SKM-1 (cell line): ENCODE measurements around the gene HOXD10.

ENCODE experiments used
- DNase-seq: peaks from one replicate; lab custom pipeline; 2025; ENCODE audit not compliant: unreplicated experiment; lab: John Stamatoyannopoulos, UW

HOXD10 gene

DNA sequence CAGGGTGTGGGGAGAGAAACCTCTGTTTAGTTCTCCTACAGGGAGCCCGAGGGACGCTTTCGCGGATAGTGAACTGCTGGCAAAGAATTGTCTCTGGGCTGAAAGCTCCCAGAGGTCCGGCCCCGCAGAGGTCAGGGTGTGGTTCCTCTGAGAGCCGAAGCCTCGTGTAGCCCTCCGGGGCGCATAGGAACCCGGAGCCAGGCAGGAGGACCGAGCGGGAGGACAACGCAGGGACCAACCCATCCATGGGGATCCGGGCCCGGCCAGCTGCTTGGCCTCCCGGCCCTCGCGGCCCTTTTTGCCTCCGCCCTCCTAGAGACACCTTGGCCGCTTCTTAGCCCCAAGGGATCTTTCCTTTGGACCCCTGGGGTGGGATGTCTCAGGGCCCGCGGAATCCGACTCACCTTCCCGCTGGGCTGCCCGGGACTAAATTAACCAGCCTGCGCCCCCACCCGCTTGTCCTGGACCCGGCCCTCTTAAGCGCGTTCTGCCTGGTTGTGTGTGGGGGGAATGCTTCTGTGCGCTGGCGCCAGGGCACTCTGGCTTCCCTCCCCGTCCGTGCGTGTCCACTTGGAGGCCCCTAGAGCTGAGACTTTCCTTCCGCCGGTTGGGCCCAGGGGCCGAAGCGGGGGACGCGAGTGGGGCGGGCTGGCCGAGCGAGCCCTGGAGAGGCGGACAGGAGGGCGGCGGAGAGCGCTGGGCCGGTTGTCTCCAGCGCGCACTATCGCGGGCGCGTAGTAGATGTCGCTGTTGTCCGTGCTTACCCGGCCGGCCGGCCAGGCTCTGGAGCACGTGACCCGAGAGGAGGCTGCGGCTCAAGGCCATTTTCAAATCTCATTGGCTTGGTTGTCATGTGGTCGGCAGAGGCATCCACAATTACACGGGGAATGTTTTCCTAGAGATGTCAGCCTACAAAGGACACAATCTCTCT is at the start of gene HOXD10:
Gene HOXD10 (plus strand): TSS at position 896 of the 931 bp plus-strand sequence. CDS start 56 bp downstream, outside the sequence.
- DNase-seq, result no peak

DNA sequence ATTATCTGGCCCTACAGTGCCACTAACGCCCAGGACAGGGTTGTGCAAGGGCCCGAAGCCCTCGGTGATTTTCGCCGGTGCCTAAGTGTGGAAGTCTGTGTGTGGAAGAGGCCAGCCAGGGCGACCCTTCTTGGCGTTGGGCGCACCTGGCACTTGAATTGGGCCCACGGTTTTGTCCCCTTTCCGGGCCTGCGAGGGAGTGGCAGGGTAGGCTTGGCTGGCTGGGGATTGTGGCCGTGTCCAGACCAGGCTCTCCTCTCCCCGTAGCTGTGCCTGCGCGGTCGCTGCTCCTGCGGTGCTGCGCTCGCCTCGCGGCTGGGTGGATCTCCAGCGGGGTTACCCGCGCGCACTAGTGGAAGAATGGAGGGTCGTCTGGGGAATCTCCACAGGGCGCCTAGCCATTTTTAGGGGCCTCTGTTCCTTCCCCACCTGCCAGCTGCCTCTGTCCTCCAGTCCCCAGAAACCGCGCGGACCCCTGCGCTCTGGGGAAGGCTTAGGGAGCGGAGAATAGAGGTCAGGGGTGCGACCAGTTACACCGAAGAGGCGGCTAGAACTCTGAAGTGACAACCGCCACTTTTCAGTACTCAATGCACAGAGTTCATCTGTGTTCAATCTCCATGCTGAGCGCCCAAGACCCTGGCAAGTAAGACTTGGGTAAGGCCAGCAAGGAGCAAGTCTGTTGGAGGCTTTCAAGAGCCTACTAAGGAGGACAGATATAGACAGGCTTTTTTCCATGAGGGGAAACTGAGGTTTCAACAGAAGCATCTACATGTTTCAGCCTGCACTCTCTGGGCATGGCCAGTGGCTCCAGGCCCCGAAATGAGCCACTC is 48.8 kb upstream of the HOXD10 start:
- DNase-seq, result no peak

DNA sequence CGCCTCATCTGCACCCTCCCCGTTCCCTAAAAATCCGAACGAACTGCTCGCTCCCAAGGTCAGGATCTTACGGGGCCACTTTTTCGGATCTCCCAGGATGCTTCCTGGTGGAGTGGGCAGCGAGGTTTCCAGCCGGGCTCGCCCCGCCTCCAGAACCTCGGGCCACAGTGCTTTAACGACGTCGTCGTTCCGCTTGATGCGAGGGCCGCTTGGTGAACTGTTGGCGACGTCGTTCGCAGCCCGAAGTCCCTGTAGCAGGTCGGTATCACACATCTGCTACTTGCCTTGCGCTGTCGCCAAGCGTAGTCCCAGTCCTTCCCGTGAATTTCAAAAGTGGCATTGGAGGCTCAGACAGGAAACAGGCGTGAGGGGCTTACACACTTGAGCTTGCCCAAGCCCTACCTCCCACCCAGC is 48.2 kb upstream of the HOXD10 start:
- no peak for DNase-seq

DNA sequence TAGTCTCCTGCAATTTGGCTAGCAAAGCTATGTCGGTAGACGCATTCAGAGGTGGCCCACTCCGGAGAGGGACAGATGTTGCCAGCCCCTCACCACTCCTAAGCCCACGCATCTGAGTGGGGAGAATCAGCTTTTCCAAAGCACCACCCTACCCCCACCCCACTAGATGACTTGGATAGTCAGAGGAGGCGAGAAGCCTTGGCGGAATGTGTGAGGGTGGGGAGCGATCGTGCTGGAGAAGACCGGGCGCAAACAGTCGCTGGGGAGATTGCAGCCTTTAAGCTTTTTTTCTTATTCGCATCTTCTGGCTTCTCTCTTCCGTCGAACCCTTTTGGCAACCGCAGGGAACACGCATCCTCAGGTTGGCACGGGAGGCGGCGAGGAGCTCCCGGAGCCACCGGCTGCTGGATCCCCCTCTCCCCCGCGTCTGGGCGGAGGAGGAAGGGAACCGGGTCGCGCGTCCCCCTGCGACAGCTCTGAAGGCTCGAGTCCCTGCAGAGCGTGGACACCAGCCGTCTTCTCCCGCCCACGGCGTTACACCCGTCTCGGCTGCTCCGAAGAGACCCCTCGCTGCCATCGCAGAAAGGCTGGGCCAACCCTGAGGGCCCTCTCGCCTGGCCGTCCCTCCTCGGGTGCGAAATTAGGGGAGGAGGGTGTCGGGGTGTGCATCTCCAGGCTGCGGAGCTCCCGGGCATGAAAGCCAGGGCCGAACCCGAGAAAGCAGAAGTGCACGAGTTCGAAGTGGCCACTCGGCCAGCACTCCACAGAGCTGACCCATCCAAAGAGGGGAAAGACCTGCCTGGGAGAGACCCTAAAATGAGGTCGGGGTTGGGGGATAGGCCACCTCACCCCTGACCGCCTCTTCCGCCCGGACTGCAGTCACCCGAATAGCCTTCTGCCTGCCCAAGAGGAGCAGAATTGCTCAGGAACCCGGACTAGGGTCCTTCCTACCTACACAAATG is 45.0 kb upstream of the HOXD10 start:
- no peak for DNase-seq

DNA sequence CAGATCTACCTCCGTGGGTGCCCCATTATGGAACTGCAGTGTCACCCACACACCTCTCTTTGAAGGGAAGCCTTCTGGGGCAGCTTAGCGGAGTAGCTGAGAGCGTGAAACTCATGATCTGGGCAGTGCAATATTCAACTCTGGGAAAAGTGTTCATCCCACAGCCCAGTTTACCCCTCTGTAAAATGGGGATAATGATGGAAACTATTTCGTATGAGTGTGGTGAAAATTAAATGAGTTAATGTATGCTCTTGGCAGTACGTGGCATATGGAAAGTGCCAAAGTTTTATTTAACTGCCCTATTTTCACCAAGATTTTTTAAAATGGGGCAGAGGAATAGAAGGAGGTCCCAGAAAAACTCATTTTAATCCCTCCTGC is 44.3 kb upstream of the HOXD10 start:
- DNase-seq, result no peak

DNA sequence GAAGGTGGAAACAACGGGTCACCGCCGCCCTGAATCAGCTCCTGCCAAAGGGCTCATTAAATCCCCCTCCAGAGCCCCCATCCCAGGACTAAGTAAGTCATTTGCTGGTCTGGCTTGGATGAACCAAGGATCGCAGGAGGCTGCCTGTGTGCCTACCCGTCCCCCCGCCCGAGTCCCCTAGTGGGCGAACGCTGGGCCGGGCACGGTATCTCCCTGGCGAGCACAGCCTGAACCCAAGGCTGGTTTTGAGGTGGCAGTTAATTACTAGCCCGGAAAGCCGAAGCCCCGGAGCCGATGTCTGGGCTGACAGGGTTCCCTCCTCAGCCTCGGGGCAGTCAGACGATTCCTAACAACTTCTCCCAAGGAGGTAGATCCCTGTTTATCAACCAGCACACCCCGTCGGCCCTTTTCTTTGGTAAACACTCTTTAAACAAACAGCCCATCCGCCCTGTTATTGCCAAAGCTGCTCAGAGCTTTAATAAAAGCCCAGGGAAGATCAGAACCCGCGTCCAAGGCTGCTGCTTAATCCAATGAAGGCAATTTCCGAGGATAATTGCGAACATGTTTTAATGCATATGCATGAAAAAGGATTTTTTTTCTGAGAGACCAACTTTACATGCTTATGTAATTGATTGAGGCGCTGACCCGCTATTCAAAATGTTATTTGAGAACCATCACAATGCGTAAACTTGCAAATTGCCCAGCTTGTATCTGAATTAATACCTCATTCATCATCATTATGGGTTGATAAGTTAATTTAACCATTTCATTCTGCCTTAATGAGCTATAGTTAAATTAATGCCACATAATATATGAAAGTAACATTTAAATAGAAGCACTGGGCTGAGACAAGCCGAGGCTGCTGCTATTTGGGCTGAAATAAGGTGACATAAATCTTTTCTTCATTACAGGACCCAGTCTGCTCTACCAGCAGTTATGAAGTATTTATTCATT is 43.4 kb upstream of the HOXD10 start:
- DNase-seq, result no peak

DNA sequence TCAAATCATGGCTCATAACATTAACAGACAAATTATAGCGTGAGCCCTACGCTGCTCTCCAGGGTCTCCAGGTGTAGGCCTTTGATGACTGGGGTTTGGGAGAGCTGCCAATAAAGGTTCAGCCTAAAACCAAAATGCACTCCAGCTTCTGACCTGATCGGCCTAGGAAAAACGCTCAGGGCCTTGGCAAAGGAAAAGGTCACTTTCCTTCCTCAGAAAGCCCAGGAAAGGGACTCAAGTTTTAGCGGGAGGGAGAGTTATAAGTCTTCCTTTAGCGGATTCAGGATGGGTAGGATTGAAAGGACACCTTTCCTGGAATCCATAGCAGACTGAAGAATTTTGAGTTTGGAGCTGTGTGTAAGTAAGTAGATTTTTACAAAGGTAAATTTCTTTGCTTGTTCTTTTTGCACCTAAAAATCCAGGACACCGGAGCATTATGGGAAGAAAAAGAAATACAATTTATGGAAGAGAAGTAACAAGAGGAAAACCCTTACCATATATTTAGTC is 41.6 kb upstream of the HOXD10 start:
- DNase-seq, result no peak

DNA sequence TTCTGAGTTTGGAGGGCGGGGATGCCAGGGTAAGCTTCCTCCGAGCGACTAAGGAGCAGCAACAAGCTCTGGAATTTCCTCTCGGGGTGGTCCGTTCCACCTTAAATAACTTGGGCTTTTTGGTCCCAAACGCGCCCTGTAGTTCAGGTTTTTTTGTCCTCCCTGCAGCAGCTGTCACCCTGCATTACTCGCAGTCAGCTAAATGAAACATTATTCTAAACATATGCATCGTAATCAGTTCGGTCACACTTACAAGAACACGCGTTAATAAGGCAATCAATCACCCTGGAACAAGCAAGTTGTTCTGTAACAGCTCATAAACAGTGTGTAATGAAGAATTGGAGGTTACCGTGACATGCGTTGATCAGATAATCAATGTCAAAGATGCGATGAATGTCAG is 41.1 kb upstream of the HOXD10 start:
- DNase-seq, result no peak

DNA sequence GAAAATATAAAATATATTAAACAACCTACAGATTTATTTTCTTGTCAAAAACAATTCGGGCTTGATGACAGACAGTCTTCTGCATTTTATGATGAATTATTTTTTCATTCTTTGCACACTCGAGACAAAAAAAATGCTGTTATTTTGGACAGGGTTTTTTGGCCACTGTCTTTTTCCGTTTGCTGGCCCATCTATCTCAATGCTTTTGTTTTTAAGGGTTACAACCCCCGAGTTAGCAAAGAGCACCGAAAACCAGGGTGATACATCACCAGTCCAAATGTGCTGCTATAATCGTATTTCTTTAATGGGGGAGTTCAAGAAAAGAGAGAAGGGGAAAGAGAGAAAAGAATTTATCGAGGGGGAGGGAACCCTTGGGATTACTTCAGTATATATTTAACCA is 40.5 kb upstream of the HOXD10 start:
- DNase-seq, result no peak

DNA sequence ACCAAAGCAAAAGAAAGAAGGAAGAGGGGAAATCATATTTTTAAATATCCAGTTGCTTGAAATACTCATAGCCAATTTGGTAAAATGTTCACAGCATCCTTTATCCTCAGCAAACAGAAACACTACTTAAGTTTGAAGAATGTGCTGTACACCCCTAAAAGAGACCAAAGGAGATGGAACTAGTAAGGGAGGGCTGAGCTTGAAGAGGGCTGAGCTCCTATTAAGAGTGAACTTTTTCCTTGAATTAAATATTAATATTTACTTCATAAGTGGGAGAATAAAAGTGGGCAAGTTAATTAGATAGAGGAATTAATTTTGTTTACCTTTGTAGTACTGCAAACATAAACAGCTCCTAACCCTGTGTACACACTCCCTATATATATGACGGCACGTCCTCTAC is 39.8 kb upstream of the HOXD10 start:
- DNase-seq, result no peak

DNA sequence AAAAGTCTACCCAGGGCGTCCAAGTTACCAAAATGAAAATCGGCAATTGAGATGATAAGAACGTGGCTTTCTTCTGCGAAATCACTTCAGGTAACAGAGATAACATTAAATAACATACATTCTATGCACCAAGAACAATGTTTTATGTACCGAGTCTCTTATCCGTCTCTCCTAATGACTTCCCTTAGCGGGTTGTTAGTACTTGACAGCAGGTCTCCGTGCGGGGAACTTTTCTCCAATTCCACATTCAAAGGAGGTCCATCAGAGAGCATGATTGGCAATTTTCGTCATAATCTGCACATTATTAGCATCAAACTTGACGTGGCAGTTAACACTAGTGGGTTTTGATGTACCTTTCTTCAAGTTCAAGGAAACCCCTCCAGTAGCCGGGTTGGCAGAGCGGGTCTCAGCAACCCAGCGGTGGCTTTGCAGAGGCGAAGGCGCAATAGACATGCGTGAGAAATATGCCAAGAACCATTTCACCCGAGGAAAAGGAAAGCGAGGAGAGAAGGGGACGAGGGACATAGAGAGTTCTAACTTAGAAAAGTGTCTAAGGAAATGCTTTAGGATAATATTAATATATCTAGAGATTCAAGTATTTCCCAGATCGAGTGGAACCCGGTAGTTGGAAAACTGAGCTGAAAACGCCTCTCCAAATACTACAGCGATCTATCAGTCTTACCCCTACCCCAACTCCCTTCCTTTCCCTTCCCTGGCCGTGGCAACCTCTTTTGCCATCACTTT is 37.9 kb upstream of the HOXD10 start:
- DNase-seq, result no peak

DNA sequence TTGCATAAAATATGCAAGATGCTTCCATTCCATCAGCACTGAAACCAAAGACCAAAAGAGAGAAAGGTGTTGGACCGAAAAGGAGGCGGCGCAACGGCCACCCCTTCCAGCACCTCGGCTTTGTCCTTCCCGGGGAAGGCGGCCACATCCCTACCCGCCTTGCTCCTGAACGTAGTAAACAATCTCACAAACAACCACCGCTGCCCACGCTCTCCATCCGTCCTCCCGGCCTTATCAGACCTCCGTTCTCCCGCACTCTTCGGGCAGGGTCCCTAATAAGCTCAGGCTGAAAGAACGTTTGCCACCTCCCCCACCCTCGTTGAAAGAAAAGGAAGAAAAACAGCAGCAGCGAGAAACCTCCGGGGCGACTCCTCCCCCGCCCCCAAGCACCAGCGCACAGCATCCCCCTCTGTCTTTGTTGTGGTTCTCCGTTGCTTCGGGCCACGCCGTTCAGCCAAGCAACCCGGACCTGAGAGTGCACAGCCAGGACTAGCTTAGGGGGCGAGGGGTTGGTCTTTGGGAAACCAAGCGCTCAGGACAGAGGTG is 37.2 kb upstream of the HOXD10 start:
- no peak for DNase-seq

DNA sequence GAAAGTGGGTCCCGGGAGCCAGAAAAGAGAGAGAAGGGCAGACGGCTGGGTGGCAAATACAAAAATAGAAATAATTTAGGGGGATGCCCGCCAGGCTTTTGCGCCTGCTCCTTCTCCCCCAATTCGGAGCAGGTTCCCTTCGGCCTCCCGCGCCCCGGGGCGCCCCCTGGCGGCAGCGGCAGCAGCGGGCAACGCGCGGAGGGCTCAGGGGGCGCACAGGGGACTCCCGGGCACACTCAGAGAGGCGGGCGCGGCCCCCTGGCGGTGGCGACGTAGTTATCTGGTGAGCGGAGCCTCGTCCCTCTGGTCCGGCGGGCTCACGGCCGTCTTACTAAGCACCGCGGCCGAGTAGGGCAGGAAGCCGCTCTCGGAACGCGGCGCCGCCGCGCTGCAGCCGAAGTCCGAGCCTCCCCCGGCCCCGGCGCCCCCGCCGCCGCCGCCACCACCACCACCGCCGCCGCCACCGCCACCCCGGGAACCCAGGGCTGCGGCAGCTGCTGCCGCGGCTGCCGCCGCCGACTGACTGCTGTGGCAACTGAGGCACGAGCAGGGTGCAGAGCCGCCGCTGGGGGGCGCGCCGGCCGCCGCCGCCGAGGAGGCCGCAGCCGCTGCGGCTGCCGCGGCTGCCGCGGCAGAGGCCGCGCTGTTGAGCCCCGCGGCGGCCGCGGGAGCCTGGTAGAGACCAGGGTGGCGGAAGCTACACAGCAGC is 36.6 kb upstream of the HOXD10 start:
- no peak for DNase-seq

DNA sequence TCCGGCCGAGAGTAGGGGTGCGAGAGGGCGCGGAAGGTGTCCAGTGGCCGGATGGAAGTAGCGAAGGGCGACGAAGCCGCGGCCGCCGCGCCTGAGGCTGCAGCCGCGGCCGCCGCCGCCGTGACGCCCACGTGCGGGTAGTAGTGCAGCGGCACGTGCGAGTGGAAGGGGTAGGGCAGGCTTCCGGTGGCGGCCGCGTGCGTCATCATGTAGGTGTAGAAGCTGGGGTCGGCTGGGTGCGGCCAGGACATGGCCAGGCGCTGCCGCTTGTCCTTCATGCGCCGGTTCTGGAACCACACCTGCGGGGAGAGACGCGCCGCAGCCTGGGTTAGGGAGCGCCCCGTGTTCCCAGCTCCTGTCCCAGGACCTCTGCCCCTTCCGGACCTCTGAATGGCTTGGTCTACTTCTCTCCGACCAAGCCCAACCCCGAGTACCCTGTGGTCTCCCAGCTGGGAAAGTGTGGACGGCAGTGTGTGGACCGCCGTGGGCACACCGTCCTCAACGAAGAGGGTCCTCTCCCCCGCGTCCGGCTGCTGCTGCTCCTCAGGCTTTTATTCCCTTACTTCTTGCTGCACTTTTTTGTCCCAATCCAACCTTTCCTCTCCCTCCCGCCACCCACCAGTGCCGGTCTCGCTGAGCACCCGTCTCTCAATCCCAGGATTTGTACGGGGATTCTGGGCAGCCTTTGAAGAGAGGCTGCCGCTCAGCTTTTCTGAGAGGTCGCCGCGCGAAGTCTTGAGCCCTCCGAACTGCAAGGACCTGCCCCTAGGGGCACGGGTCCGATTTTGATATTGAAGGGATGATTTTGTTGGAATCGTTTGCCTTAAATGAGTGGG is 35.8 kb upstream of the HOXD10 start:
- no peak for DNase-seq

DNA sequence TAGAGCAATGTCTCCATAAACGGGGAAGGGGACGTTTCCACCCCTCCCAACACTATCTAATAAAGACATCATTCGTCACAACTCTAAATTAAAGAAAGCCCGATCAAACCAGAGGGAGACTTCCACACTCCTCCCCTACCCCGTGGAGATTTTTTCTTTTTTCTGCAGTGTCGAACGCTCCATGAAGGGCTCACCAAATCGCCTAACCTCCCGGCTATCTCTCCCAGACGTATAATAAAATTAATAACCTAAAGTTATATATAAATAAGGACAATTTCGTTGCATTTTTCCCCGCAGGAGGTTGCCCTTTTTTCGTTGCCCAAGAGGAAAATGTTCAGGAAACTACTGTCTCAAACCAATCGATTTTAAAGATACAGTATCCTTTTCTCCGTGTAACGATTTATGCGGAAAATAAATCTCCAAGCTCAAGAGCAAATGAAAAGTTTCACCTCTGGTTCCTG is 35.2 kb upstream of the HOXD10 start:
- no peak for DNase-seq

DNA sequence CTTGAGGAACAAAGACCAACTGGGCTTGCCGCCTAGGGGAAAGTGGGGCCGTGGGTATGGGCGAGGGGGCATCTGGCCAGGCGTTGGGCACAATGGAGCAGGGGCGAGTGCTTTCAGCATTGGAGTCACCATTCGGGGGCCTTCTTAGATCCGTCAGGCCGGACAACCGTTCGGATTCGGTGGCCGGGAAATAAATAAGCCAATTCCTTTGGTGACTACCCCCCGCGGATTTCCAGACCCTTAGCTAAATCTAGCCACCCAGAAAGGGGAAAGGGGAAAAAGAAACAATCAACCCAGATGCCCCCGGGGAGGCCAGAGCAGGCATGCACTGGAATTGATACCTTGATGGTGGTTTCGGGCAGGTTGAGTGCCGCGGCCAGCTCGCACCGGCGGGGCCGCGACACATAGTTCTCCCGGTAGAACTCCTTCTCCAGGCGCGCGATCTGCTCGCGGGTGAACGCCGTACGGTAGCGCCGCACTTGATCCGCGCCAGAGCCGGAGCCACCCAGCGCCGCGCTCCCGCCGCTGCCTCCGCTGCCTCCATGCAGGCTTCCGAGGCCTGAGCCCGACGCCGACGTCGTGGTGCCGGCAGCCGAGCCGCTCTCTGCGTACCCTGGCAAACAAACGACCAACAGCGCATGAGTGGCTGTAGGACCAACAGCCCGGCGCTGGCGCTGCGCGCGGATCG is 34.6 kb upstream of the HOXD10 start:
- no peak for DNase-seq

DNA sequence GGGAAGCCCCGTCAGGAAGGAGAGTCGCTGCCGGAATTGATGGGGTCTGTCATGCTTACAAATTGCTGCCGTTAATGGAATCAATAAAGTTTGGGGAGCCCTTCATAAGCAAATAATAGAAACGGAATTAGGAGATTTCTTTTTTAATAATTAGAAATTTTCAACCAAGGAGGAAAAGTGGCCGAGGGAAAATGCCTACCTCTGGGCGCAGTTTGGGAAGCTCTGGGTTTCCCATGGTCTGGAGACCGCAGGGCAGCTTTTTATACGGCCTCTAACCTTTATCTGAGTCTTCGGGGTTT is 34.1 kb upstream of the HOXD10 start:
- no peak for DNase-seq
